Measurements from ENCODE around the gene ARSG. TPM values are rescaled to one million over a fixed set of nuclear protein-coding genes. Genes with fewer than 3 reads are reported as not detected.

ARSG gene
- total RNA-seq, 6 donors from 2014 or later, result 3.6 to 16.8 (median 7.7) TPM

GRCh38 chr17:68318103-68318991, 27.1 kb downstream of the ARSG start:
- Histone ChIP-seq H3K36me3 (no peaks in the 10 kb centered on the region), H3K4me1 (peaks cover 0 to 14% (median 9%) of the 10 kb centered on the region in 4 donors), H3K4me3 (no peak overlapping the region), H3K9me3 (no peaks in the 10 kb centered on the region), H3K27ac (no peak overlapping the region), H3K27me3 (no peaks in the 10 kb centered on the region)
- no peak for TF ChIP-seq POLR2A (IDR thresholded peaks at IDR 0.05)
- TF ChIP-seq POLR2AphosphoS5 (IDR thresholded peaks at IDR 0.05), result no peak
- TF ChIP-seq, protein P1, sequence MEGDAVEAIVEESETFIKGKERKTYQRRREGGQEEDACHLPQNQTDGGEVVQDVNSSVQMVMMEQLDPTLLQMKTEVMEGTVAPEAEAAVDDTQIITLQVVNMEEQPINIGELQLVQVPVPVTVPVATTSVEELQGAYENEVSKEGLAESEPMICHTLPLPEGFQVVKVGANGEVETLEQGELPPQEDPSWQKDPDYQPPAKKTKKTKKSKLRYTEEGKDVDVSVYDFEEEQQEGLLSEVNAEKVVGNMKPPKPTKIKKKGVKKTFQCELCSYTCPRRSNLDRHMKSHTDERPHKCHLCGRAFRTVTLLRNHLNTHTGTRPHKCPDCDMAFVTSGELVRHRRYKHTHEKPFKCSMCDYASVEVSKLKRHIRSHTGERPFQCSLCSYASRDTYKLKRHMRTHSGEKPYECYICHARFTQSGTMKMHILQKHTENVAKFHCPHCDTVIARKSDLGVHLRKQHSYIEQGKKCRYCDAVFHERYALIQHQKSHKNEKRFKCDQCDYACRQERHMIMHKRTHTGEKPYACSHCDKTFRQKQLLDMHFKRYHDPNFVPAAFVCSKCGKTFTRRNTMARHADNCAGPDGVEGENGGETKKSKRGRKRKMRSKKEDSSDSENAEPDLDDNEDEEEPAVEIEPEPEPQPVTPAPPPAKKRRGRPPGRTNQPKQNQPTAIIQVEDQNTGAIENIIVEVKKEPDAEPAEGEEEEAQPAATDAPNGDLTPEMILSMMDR (IDR thresholded peaks at IDR 0.05), result no peak
- no peak for TF ChIP-seq EP300 (IDR thresholded peaks at IDR 0.05)
- ATAC-seq (ENCODE audit: low FRiP score in 2 of 2) (no peak), DNase-seq (peak in 1 of 2 donors; percentile 55)
- WGBS, 2 donors, result 75% methylated on average over 8 of the region's 8 CpGs

GRCh38 chr17:68319410-68320162, 28.3 kb downstream of the ARSG start:
- no peak for DNase-seq
- H3K27me3 ChIP-seq, result no peaks in the 10 kb centered on the region
- peaks cover 0 to 12% (median 7%) of the 10 kb centered on the region in 4 donors for H3K4me1 ChIP-seq
- H3K36me3 ChIP-seq, result no peaks in the 10 kb centered on the region
- H3K4me3 ChIP-seq, result no peak overlapping the region
- WGBS, 2 donors, result 91 to 94% methylated on average over 12 of the region's 12 CpGs
- no peak overlapping the region for H3K27ac ChIP-seq
- ATAC-seq (ENCODE audit: low FRiP score in 2 of 2), result peak; percentile 27 to 67
- no peaks in the 10 kb centered on the region for H3K9me3 ChIP-seq
- TF ChIP-seq, protein P1 (IDR thresholded peaks at IDR 0.05), result no peak
- no peak for TF ChIP-seq EP300 (IDR thresholded peaks at IDR 0.05)
- TF ChIP-seq POLR2A (IDR thresholded peaks at IDR 0.05), result no peak
- TF ChIP-seq POLR2AphosphoS5 (IDR thresholded peaks at IDR 0.05), result no peak

DNA sequence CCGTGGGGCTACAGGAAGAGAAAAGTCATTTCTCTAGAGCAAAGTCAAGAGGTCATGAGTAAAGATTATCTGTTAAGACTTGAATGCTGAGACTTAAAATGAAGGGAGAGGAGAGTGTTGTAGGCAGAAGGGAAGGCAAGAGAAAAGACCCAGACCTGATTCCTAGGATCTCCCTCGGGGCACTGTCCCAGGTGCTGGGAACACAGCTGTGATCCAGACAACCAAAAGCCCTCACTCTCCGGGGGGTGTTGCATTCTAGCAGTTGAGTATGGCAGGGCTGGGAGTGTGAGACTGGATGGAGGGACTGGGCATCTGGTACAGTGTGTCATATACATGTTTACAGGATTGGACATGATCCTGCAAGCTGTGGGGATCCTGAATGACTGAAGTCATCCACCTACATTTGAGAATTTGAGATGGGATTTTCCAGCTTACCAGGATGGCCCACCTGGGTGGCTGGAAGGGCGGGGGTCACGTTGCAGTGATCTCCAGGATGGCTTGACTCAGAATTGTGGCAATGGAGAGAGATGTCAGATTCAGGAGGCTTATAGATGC, 29.1 kb downstream of the ARSG start:
- H3K36me3 ChIP-seq, result no peaks in the 10 kb centered on the region
- DNase-seq (no peak), ATAC-seq (ENCODE audit: low FRiP score in 2 of 2) (no peak)
- H3K4me3 ChIP-seq, result no peak overlapping the region
- H3K4me1 ChIP-seq, result peaks cover 0 to 4% (median under 1%) of the 10 kb centered on the region in 4 donors
- no peaks in the 10 kb centered on the region for H3K9me3 ChIP-seq
- H3K27me3 ChIP-seq, result no peaks in the 10 kb centered on the region
- TF ChIP-seq EP300 (IDR thresholded peaks at IDR 0.05), result no peak
- TF ChIP-seq, protein P1 (IDR thresholded peaks at IDR 0.05), result no peak
- TF ChIP-seq POLR2A (IDR thresholded peaks at IDR 0.05), result no peak
- TF ChIP-seq POLR2AphosphoS5 (IDR thresholded peaks at IDR 0.05), result no peak
- WGBS, 2 donors, result 61 to 73% methylated on average over 5 of the region's 5 CpGs
- H3K27ac ChIP-seq, result no peak overlapping the region

DNA sequence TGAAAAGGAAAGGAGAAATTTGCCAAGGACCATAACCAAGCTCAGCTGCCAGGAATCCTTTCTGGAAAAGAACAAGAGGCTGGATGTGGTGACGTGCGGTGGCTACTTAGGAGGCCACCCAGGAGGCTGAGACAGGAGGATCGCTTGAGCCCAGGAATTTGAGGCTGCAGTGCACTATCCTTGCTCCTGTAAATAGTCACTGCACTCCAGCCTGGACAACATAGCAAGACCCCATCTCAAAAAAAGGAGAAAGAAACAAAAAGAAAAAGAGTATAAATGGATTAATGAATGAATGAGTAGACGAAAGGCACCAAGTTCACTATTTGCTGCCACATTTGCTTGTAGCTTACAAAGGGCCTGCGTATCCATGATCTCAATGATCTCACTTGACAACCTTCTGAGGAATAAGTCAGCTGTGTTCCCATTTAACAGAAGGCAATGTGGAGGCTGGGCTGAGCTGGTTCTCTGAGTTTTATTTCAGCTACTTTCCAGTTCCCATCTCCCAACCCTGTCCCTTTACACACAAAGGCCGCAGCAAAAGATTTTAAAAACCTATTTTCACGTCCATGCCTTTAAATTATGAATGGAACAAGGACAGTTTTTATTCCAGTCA, 29.8 kb downstream of the ARSG start:
- no peaks in the 10 kb centered on the region for H3K36me3 ChIP-seq
- no peaks in the 10 kb centered on the region for H3K27me3 ChIP-seq
- no peak overlapping the region for H3K4me3 ChIP-seq
- 93 to 96% methylated on average over 7 of the region's 7 CpGs for WGBS, 2 donors
- DNase-seq, result no peak
- TF ChIP-seq, protein P1 (IDR thresholded peaks at IDR 0.05), result no peak
- TF ChIP-seq POLR2A (IDR thresholded peaks at IDR 0.05) (no peak), EP300 (IDR thresholded peaks at IDR 0.05) (no peak), POLR2AphosphoS5 (IDR thresholded peaks at IDR 0.05) (no peak)
- ATAC-seq (ENCODE audit: low FRiP score in 2 of 2), result no peak
- H3K27ac ChIP-seq, result no peak overlapping the region
- no peaks in the 10 kb centered on the region for H3K9me3 ChIP-seq
- H3K4me1 ChIP-seq, result no peaks in the 10 kb centered on the region
